DND-41 (cell line): ENCODE results near the gene PTH2.
"Not testable (repeated sequence)": the region's sequence is repeated elsewhere in the genome, so short reads cannot be mapped to it uniquely, and the experiment has no call there.

Experiments used
- ATAC-seq: fragments of 200-7000 bp; cut with Tn5 transposase; 3 replicates; pipeline ENCODE4 v1.9.1; 2021; ENCODE audit warnings: low read depth; ENCODE audit not compliant: insufficient read depth
- DNase-seq: peaks from one replicate; pipeline ENCODE4 v3.0.0-alpha.2; 2020
- H2AFZ ChIP-seq: 2 replicates; pipeline ENCODE4 v1.6.0; 2012; ENCODE audit warnings: low read depth, low read length
- H3K27ac ChIP-seq: 2 replicates; pipeline ENCODE4 v1.5.1; 2012; ENCODE audit warnings: low read length, inconsistent platforms
- H3K27me3 ChIP-seq: fragments of 200-600 bp; sonication (generic); 2 replicates; pipeline ENCODE4 v1.6.0; 2012; ENCODE audit warnings: low read length, mild to moderate bottlenecking, inconsistent platforms; ENCODE audit not compliant: insufficient read depth, poor library complexity
- H3K36me3 ChIP-seq: 2 replicates; pipeline ENCODE4 v1.5.1; 2012; ENCODE audit warnings: low read length, inconsistent platforms; ENCODE audit not compliant: insufficient read depth
- H3K4me1 ChIP-seq: 2 replicates; pipeline ENCODE4 v1.5.1; 2012; ENCODE audit warnings: mild to moderate bottlenecking, low read length; ENCODE audit not compliant: insufficient read depth
- H3K4me2 ChIP-seq: 2 replicates; pipeline ENCODE4 v1.6.0; 2012; ENCODE audit warnings: mild to moderate bottlenecking, moderate library complexity, low read length, inconsistent platforms; ENCODE audit not compliant: insufficient read depth
- H3K4me3 ChIP-seq, 2 experiments: fragments of 200-600 bp in 1 of 2; shearing (Covaris generic) in 1 of 2; 2 replicates each; pipeline ENCODE4 v1.5.1; 2012 to 2016; ENCODE audit warnings: inconsistent platforms in 2 of 2, low read length in 2 of 2, mild to moderate bottlenecking in 2 of 2, low read depth in 1 of 2, moderate library complexity in 1 of 2
- H3K79me2 ChIP-seq: 2 replicates; pipeline ENCODE4 v1.6.0; 2012; ENCODE audit warnings: low read length, inconsistent platforms; ENCODE audit not compliant: insufficient read depth
- H3K9ac ChIP-seq: 2 replicates; pipeline ENCODE4 v1.6.0; 2012; ENCODE audit warnings: low read depth, mild to moderate bottlenecking, inconsistent platforms, low read length, moderate library complexity
- H3K9me3 ChIP-seq: 2 replicates; pipeline ENCODE4 v1.5.1; 2012; ENCODE audit warnings: low read length, moderate library complexity, mild to moderate bottlenecking, inconsistent platforms; ENCODE audit not compliant: insufficient read depth, severe bottlenecking
- H4K20me1 ChIP-seq: 2 replicates; pipeline ENCODE4 v1.6.0; 2012; ENCODE audit warnings: low read length; ENCODE audit not compliant: insufficient read depth
- EZH2 ChIP-seq: IDR thresholded peaks from 3 replicates; pipeline ENCODE4 v1.6.1; 2012; ENCODE audit warnings: borderline replicate concordance, low read depth, mild to moderate bottlenecking, moderate library complexity, low read length, inconsistent platforms; ENCODE audit not compliant: severe bottlenecking
- TF ChIP-seq, protein P1 (sequence below): IDR thresholded peaks from 2 replicates; pipeline ENCODE4 v1.5.1; 2012; ENCODE audit warnings: borderline replicate concordance, low read length, moderate library complexity, mild to moderate bottlenecking; ENCODE audit not compliant: poor library complexity, severe bottlenecking; ENCODE audit errors: extremely low read depth

The PTH2 gene

DNA sequence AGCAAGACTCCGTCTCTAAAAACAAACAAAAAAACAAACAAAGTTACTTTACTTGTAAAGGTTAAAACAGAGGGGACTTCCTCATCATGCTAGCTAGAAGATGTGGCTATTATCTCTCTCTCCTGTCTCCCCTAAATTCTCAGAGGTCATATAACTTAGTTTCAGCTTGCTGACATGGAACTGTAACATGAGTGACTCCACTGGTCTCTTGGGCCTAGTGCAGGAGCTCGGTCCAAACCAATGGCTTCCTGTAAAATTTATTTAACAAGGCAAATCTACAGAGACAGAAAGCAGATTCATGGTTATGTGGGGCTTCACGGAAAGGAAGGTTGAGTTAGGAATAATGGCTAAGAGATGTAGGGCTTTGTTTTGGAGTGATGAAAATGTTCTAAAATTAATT lies 44.7 kb downstream of the PTH2 start:
- no peaks in the 10 kb centered on the region for H3K79me2 ChIP-seq
- H3K36me3 ChIP-seq, result no peaks in the 10 kb centered on the region
- no peaks in the 10 kb centered on the region for H3K4me1 ChIP-seq
- H3K9me3 ChIP-seq, result no peaks in the 10 kb centered on the region
- no peak overlapping the region for H3K4me2 ChIP-seq
- H3K27me3 ChIP-seq, result no peaks in the 10 kb centered on the region
- TF ChIP-seq, protein P1, sequence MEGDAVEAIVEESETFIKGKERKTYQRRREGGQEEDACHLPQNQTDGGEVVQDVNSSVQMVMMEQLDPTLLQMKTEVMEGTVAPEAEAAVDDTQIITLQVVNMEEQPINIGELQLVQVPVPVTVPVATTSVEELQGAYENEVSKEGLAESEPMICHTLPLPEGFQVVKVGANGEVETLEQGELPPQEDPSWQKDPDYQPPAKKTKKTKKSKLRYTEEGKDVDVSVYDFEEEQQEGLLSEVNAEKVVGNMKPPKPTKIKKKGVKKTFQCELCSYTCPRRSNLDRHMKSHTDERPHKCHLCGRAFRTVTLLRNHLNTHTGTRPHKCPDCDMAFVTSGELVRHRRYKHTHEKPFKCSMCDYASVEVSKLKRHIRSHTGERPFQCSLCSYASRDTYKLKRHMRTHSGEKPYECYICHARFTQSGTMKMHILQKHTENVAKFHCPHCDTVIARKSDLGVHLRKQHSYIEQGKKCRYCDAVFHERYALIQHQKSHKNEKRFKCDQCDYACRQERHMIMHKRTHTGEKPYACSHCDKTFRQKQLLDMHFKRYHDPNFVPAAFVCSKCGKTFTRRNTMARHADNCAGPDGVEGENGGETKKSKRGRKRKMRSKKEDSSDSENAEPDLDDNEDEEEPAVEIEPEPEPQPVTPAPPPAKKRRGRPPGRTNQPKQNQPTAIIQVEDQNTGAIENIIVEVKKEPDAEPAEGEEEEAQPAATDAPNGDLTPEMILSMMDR, result no peak
- no peak for TF ChIP-seq EZH2
- ATAC-seq (no peak), DNase-seq (no peak)
- H3K4me3 ChIP-seq, result no peak overlapping the region
- H2AFZ ChIP-seq, result no peak overlapping the region
- H3K27ac ChIP-seq, result no peak overlapping the region
- no peaks in the 10 kb centered on the region for H4K20me1 ChIP-seq
- no peak overlapping the region for H3K9ac ChIP-seq

DNA sequence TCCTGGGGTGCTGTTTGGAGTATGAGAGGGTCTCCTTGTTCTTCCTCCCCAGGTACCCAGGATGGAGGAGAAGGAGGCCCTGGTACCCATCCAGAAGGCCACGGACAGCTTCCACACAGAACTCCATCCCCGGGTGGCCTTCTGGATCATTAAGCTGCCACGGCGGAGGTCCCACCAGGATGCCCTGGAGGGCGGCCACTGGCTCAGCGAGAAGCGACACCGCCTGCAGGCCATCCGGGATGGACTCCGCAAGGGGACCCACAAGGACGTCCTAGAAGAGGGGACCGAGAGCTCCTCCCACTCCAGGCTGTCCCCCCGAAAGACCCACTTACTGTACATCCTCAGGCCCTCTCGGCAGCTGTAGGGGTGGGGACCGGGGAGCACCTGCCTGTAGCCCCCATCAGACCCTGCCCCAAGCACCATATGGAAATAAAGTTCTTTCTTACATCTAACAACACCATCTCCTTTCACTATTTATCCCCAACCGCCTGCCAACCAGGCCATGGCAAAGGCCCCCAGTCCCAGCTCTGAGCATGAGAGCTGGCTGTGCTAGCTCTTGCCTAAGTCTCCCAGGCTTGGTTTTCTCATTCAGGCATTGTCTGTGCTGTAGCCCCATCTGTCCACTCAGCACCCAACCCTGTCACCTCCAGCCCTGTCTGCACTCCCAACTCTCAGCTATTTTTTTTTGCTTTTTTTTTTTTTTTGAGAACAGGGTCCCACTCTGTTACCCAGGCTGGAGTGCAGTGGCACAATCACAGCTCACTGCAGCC lies 48.4 kb downstream of the PTH2 start:
- Histone ChIP-seq H3K4me2 (no peak overlapping the region), H3K27ac (no peak overlapping the region), H3K9ac (no peak overlapping the region), H3K4me3 (no peak overlapping the region), H4K20me1 (no peaks in the 10 kb centered on the region), H3K9me3 (peaks cover under 1% of the 10 kb centered on the region), H2AFZ (no peak overlapping the region), H3K4me1 (no peaks in the 10 kb centered on the region), H3K79me2 (no peaks in the 10 kb centered on the region), H3K36me3 (no peaks in the 10 kb centered on the region), H3K27me3 (no peaks in the 10 kb centered on the region)
- DNase-seq (no peak), ATAC-seq (no peak)
- no peak for TF ChIP-seq EZH2
- TF ChIP-seq, protein P1, result no peak

DNA sequence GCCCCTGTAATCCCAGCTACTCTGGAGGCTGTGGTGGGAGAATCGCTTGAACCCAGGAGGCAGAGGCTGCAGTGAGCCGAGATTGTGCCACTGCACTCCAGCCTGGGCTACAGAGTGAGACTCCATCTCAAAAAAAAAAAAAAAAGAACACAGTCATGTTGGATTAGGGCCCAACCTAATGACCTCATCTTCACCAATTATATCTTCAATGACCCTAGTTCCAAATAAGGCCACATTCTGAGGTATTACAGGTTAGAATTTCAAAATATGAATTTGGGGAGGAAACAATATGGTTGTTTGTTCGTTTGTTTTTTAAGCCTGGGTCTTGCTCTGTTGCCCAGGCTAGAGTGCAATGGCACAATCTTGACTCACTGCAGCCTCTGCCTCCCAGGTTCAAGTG lies 50.1 kb downstream of the PTH2 start:
- H3K4me2 ChIP-seq, result not testable (repeated sequence)

More for the DNA sequence above, 50.1 kb downstream of the PTH2 start:
- DNase-seq, H3K79me2 ChIP-seq, H3K4me1 ChIP-seq, H4K20me1 ChIP-seq, ATAC-seq, H3K4me3 ChIP-seq, H3K9ac ChIP-seq, H3K27ac ChIP-seq, H2AFZ ChIP-seq, H3K27me3 ChIP-seq, H3K36me3 ChIP-seq: not testable (repeated sequence)
- H3K9me3 ChIP-seq, result peaks cover 12% of the 10 kb centered on the region
